GM12891 (cell line): ENCODE measurements around the gene LLPH.

ENCODE experiments used
- PAX5 ChIP-seq: IDR thresholded peaks from 2 replicates; pipeline ENCODE4 v1.6.1; 2011; ENCODE audit warnings: low read length, moderate library complexity, mild to moderate bottlenecking; ENCODE audit not compliant: insufficient read depth, severe bottlenecking
- POLR2A ChIP-seq: IDR thresholded peaks from 2 replicates; pipeline ENCODE4 v1.6.1; 2011; ENCODE audit warnings: low read depth, low read length, control low read depth
- POLR2AphosphoS5 ChIP-seq: IDR thresholded peaks from 2 replicates; pipeline ENCODE4 v1.6.1; 2011; ENCODE audit warnings: low read depth, low read length, control low read depth
- SPI1 ChIP-seq: IDR thresholded peaks from 2 replicates; pipeline ENCODE4 v1.6.1; 2011; ENCODE audit warnings: low read depth, low read length, control low read depth
- TAF1 ChIP-seq: IDR thresholded peaks from 2 replicates; pipeline ENCODE4 v1.6.1; 2011; ENCODE audit warnings: low read depth, low read length, control low read depth

- no peak for TF ChIP-seq POLR2A
- no peak for TF ChIP-seq SPI1
- no peak for TF ChIP-seq POLR2AphosphoS5
- TF ChIP-seq TAF1: no peak
- TF ChIP-seq PAX5: no peak
These were observed 12.3 kb upstream of the LLPH start for GRCh38 chr12:66142826-66143225.
